Activated gamma-delta T cell (primary cell): ENCODE results near the gene BRD2.

Experiments
- DNase-seq: peaks from one replicate; lab custom pipeline; 2025; lab: John Stamatoyannopoulos, UW

BRD2 gene

DNA sequence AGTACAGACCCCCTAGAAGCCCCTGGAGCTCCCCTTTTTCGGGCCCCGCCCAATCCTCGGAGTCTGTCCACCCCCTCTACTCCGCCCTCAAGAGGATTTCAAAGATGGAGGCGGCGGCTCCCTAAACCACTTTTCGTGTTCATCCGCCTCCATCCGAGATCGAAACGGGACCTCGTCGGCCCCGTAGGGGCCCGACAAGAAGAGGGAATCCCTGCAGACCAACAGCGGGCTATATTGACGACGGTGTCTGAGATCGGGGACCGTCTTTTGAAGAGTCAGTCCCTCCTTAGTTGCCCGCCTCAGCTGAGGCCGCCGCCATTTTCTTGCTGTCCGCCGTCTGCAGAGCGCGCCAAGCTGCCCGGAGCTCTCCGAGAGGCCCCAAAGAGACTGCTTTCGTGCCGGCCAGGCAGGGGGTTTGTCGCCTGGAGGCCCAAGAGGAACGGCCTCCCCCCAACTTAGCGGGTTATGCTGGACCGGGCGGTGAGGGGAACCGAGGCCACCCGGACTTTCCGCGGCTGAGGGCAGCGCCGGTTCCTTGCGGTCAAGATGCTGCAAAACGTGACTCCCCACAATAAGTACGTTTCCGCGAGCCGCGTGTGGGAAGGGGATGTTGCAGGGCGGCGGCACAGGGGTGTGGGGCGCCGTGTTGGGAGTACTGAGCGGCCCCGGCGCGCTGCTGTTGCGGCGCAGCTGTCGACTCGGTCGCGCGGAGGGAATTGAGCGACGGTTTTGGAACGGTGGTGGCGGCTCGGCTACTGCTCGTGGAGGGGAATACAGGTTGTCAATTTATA, 4.2 kb downstream of the BRD2 start:
- peak; percentile 47 for DNase-seq

DNA sequence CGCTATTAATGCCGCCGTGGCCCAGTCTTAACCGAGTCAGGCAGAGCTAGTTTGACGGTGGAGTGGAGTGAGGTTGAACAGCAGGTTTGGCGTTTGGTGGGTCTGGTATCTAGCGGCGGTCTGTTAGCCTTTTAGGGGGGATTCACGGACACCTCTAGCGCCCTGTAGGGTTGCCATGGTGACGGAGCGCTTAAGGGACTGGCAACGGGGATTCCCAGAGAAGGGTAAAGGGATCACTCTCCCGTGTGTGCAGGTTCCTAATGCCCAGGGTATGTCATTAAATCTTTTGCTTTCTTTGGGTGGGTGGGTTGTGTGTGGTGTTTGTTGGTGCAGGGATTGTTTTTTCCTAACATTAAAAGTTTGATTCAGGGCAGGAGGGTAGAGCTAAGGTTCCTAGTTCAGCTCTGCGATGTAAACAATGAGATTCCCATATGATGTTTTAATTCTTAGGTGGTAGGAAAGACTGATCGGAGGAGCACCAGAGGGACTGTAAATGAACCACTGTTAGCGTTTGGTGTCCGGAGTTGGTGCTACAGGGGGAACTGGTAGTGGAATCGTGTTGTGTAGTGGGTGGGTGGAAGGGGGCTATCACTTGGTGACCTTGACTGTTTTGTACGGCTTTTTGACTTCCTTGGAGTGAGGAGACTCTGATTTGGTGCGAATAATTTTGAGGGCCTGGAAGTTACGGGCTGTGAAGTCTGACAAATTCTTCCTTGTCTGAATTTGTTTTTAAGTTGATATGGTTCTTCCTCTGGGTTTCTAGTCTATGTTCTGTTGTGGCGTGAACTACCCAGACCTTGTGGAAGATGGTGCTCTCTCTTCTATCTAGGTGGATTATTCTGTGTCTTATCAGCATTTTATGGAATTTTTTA, 5.0 kb downstream of the BRD2 start:
- DNase-seq: no peak

DNA sequence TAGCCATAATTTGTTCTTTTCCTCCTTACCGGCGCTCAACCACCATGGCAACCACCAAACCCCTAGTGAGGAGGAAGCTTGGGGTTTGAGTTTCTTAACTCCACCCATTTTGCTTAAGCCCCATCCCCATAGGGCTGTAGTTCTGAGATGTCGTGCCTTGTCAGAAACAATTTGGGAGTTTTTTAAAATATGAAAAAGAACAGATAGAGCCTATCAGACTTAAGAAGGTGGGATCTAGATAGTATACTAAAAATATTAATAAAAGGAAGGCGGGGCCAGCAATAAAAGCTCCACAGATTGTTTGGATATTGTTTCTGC, 5.6 kb downstream of the BRD2 start:
- DNase-seq: no peak

DNA sequence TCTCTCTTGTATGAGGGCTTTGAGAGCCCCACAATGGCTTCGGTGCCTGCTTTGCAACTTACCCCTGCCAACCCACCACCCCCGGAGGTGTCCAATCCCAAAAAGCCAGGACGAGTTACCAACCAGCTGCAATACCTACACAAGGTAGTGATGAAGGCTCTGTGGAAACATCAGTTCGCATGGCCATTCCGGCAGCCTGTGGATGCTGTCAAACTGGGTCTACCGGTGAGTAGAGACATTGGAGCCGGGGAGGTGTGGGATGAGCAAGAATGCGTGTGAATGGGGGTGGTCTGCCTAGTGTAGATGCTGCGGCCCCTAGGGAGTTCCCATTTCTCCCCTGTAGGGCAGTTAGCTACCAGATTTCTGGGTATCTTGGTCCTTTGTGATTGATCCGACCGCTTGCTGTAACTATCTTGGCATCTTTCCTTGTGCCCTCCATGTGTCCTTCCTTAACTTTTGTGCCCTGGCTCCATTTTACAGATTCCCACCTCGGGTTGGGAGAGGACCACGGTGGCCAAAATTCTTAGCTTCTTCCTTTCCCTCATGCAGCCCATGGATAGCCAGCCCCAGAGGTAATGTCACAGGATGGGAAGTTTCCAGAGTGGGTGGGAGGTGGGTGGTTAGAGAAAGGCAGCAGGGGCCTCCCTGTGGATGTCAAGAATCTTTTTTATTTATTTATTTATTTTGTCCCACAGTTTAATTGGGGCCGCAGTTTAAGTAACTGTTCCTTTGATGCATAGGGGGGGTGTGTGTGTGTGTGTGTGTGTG, 6.3 kb downstream of the BRD2 start:
- no peak for DNase-seq

DNA sequence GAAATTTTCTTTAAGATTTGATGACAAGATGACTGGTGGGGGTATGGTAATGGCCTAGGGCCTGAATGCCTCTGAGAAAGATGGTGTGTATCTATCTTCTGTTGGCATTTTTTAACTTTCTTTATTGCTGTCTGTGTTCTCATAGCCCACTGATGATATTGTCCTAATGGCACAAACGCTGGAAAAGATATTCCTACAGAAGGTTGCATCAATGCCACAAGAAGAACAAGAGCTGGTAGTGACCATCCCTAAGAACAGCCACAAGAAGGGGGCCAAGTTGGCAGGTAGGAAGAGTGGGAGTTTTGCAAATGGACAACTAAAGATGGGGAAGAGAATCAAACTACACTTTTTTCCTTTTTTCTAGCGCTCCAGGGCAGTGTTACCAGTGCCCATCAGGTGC, 7.5 kb downstream of the BRD2 start:
- no peak for DNase-seq

DNA sequence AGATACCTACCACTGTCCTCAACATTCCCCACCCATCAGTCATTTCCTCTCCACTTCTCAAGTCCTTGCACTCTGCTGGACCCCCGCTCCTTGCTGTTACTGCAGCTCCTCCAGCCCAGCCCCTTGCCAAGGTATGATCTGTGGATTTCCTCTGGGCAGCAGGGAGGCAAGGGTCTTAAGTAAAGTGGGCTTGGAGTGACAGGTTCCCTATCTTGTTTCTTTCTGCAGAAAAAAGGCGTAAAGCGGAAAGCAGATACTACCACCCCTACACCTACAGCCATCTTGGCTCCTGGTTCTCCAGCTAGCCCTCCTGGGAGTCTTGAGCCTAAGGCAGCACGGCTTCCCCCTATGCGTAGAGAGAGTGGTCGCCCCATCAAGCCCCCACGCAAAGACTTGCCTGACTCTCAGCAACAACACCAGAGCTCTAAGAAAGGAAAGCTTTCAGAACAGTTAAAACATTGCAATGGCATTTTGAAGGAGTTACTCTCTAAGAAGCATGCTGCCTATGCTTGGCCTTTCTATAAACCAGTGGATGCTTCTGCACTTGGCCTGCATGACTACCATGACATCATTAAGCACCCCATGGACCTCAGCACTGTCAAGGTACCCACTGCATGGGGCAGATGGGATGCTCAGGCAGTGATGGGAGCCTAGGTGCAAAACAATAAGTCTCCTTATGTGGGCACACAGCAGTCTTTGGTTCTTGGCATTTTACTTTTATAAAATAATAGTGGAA, 8.1 kb downstream of the BRD2 start:
- no peak for DNase-seq

DNA sequence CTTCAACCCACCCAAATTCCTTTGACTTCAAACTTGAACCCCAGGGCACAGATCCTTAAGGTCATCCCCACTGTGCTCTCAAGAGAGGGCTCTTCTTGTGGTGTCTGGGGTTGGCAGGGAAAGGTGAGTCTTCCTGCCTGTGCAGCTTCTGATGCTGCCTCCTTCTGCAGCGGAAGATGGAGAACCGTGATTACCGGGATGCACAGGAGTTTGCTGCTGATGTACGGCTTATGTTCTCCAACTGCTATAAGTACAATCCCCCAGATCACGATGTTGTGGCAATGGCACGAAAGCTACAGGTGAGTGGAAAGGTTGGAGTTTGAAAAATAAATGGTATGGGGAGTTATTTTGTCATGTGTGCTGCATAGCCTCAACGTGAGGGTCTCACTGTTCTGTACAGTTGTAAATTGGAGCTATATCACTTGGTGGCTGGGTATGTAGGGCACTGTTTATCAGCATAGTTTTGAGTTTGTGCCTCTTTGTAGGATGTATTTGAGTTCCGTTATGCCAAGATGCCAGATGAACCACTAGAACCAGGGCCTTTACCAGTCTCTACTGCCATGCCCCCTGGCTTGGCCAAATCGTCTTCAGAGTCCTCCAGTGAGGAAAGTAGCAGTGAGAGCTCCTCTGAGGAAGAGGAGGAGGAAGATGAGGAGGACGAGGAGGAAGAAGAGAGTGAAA, 9.0 kb downstream of the BRD2 start:
- DNase-seq: no peak

DNA sequence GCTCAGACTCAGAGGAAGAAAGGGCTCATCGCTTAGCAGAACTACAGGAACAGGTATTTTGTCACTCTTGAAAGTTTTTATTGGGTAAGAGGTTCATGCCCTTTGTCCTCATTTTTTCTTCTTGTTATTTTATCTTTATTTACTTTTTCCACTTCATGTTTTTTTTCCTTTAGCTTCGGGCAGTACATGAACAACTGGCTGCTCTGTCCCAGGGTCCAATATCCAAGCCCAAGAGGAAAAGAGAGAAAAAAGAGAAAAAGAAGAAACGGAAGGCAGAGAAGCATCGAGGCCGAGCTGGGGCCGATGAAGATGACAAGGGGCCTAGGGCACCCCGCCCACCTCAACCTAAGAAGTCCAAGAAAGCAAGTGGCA, 9.5 kb downstream of the BRD2 start:
- DNase-seq: no peak

DNA sequence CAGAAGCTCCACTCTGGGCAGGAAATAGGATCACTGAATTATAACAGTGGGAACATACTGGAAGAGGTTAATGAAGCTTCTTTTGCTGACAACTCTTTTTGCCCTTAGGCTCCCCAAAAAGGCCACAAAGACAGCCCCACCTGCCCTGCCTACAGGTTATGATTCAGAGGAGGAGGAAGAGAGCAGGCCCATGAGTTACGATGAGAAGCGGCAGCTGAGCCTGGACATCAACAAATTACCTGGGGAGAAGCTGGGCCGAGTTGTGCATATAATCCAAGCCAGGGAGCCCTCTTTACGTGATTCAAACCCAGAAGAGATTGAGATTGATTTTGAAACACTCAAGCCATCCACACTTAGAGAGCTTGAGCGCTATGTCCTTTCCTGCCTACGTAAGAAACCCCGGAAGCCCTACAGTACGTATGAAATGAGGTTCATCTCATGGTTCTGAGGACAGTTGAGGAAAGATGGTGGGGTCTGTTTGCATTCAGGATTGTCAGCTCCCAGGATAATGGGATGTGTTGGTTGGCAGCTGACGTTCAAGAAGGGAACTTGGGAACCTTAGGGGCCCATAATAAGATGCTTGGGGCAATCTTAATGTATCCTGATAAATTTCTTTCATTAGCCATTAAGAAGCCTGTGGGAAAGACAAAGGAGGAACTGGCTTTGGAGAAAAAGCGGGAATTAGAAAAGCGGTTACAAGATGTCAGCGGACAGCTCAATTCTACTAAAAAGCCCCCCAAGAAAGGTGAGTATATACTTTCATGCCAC, 11.5 kb downstream of the BRD2 start:
- DNase-seq: no peak

DNA sequence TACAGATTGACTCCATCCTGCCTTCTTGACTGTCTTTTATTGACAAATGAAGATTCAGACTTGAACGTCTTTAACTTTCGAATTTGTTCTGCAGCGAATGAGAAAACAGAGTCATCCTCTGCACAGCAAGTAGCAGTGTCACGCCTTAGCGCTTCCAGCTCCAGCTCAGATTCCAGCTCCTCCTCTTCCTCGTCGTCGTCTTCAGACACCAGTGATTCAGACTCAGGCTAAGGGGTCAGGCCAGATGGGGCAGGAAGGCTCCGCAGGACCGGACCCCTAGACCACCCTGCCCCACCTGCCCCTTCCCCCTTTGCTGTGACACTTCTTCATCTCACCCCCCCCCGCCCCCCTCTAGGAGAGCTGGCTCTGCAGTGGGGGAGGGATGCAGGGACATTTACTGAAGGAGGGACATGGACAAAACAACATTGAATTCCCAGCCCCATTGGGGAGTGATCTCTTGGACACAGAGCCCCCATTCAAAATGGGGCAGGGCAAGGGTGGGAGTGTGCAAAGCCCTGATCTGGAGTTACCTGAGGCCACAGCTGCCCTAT, 12.2 kb downstream of the BRD2 start:
- no peak for DNase-seq

DNA sequence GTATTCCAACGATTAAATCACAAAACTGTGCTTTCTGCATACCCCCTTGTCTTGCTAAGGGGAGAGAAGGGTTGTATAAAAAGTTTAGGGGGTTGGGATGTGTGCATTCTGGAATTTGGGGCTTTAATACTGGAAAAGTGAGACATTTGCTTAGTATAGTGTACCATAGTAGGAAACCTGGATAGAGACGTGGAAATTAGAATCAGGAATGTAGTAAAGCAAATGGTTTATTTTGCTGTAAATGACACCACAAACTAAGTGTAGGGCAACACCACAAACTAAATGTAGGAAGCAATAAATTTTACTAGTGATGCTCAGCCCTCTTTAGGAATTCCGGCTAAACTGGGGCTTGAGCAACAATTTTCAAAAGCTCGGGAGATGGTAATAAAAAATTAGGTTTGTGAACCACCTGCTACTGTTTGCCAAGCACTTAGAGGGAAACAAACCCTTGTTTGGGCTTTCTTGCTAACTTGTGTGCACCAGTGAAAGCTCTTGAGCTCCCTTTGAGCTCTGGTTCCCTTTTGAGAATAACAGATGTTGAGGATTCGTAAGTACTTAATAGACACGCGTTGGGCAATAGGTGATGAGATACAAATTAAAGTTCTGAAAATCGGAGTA, 13.8 kb downstream of the BRD2 start:
- DNase-seq: no peak

DNA sequence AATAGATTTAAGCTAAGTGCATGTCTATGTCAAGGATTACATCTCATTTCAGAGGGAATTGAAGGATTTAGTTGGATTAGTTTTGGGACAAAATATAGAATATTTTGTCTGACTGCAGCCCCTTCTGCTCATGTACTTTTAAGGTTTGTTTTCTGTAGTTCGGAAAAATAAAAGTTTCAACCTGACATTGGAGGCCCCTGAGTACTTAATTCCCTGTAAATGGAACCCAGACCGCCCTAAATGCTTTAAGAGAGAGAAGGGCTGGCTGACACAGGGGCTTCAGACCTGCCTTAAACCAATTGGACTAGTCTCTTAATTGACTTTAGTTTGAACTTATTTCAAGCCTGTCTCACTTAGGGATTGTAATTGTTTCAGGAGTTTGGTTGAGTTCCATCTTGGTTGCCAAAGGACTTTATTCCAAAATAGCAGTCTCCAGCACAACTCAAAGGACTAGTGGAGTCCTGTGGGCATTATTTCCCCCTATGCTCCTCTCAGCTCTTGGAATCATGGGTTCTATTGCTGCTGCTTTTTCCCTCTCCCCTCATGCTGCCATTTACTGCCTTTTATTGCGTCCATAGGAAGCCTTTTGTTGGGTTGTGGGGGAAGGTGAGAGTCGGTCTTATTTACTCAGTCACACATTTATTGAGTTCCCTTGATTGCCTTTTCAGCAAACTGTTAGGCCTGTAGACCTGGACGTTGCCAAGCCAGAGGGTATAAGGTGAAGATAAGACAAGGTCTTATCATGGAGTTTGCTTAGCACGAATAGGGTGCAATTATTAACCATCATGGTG, 14.5 kb downstream of the BRD2 start:
- DNase-seq: no peak

DNA sequence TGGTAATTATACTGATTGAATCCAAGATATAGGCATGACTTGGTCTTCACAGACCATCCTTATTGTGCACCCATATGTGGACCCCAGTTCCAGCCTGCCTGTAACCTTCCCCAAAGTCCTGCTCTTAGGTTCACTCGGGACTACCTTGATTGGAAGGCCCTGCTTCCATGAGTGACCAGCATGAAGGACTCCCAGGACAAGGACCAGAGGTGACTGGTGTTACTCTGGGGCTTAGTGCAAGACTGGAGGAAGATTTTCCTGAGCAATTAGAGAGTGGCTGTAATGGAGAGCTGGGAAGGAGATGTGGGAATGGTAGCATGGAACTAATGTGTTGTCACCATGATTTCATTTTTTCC, 15.1 kb downstream of the BRD2 start:
- DNase-seq: no peak

DNA sequence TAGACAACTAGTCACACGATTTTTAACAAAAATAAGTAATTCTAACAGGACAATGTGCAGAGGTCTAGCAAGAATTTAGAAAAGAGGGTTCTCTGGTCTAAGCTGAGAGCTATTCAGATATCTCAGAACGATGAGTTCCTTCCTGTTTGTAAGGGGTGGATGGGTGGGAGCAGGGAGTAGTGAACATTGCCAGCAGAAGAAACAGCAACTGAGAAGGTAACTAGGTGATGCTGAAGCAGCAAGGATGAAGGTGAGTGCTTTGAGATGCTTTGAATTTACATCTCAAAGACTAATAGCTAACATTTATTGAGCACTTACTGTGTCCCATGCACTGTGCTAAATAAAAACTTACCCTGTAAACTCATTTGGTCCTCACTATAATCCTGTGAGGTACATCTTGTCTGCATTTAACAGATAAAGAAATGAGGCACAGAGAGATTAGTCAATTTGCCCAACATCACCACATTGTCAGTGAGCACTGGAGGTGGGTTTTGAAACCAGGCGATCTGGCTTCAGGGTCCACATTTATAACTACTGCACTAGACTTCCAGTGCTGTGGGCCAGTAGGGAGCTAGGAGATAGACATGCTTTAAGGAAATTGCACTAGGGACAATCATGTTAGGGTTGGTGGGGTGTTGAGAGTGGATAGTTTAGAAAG, 15.7 kb downstream of the BRD2 start:
- DNase-seq: no peak

DNA sequence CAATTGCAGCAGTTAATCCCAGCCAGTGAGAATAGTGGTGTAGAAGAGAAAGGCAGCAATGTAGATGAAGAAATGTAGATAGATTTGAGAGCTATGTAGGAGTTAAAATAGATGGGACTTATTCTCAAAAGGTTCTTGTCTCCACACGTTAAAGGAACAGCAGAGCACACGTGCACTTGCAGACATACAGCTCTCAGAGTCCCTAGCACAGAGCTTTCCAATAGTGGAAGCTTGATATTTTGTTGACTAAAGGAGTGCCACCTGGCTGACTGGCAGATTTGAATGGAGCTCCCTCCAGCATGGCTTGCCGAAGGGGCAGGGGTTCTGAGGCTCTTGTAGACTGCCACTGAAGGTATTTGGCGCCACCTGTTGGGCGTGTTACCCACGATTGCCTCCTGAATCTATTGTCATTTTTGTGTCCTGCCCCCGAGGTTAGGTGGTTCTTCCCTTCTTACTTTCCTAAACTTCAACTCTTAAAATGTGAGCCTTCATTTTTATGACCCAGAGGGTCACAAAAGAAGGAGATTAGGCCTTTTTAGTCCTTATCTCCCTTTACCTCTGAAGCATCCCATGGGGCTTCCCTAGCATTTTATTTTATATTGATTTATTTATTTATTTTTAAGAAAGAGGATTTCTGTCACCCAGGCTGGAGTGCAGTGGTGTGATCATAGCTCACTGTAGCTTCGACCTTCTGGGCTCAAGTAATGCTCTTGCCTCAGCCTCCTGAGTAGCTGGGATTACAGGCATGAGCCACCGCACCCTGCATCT, 16.4 kb downstream of the BRD2 start:
- DNase-seq: no peak

DNA sequence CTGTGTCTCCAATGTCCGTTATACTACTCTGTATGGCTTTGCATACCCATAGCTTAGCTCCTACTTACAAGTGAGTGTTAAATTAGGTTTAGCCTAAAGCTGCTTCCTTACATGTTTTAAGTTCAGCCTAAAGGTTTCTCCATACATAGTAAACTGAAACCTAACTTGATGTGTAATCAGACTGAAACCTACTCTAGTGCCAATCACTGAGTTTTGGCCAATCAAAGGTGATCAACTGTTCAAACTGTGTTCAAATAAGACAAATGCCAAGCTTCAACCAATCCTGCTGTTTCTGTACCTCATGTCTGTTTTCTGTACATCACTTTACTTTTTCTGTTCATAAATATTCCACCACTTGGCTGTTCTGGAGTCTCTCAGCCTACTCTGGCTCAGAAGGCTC, 21.0 kb downstream of the BRD2 start:
- no peak for DNase-seq

DNA sequence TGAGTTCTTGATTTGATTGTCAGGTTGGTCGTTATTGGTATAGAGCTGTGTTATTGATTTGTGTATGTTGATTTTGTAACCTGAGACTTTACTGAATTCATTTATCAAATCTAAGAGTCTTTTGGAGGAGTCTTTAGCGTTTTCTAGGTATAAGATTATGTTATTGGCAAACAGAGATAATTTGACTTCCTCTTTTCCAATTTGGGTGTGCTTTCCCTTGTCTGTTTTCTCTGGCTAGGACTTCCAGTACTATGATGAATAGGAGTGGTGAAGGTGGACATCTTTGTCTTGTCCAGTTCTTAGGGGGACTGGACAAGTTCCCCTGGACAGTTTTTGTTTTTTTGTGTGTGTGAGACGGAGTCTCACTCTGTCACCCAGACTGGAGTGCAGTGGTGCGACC, 23.6 kb downstream of the BRD2 start:
- DNase-seq: no peak
